HCT116 (cell line): ENCODE measurements around the gene CACNA2D2. TPM values are rescaled to one million over a fixed set of nuclear protein-coding genes. Genes with fewer than 3 reads are reported as not detected.

Experiments
- ATAC-seq: fragments of 200-7000 bp; cut with Tn5 transposase; 2 replicates; pipeline ENCODE4 v1.9.1; 2020; ENCODE audit warnings: mild to moderate bottlenecking, moderate library complexity
- BruUV-seq: library from RNA; stranded (reverse); fragments of 400-500 nt; replicated peaks from 2 replicates; lab custom pipeline; 2021; lab: Mats Ljungman, UMichigan
- CTCF ChIA-PET: fragments of 300-600 bp; sonication (Branson Sonifier 250); formaldehyde crosslinking; loops from one replicate; lab custom pipeline; 2021; ENCODE audit warnings: antibody characterized with exemption; lab: Charles Lee
- POLR2A ChIA-PET: fragments of 300-600, 350-600 bp; sonication (Branson Sonifier 250); formaldehyde crosslinking; loops from one replicate; lab custom pipeline; 2021; ENCODE audit warnings: antibody characterized with exemption; lab: Charles Lee
- RAD21 ChIA-PET, 2 experiments: fragments of 300-600 bp; sonication (Branson Sonifier 250); formaldehyde crosslinking; loops; one replicate each; lab custom pipeline; 2023; ENCODE audit warnings: low total read pairs in 2 of 2; ENCODE audit not compliant: uncharacterized antibody in 2 of 2, unreplicated experiment in 2 of 2, low non-redundant PET in 1 of 2; lab: Charles Lee
- DNase-seq: peaks from one replicate; pipeline ENCODE4 v3.0.0-alpha.2; 2010; ENCODE audit warnings: low read depth, low spot score
- H2AFZ ChIP-seq: fragments of 200-600 bp; shearing (Covaris generic), sonication (generic); 2 replicates; pipeline ENCODE4 v1.6.1; 2017; ENCODE audit warnings: low read depth, mixed run types, mixed read lengths, antibody characterized with exemption, low read length; ENCODE audit not compliant: poor library complexity, severe bottlenecking
- H3K27ac ChIP-seq: 2 replicates; pipeline ENCODE4 v1.5.1; 2012; ENCODE audit warnings: low read depth, low read length
- H3K27me3 ChIP-seq: fragments of 200-600 bp; sonication (generic); 2 replicates; pipeline ENCODE4 v1.6.1; 2016; ENCODE audit warnings: mixed run types, low read length, mixed read lengths; ENCODE audit not compliant: insufficient read depth
- H3K36me3 ChIP-seq, 2 experiments: fragments of 200-500 bp in 1 of 2; fragments of 200-600 bp in 1 of 2; sonication (Bioruptor generic) in 1 of 2; sonication (generic) in 1 of 2; 2 replicates each; pipeline versions ENCODE4 v1.5.1 to v1.6.1; 2014 to 2016; ENCODE audit warnings: low read length in 2 of 2, inconsistent platforms in 1 of 2, mixed read lengths in 1 of 2, mixed run types in 1 of 2; ENCODE audit not compliant: insufficient read depth in 2 of 2, control insufficient read depth in 1 of 2
- H3K4me1 ChIP-seq, 2 experiments: fragments of 200-600 bp in 1 of 2; sonication (generic) in 1 of 2; 2 replicates each; pipeline versions ENCODE4 v1.5.1 to v1.6.1; 2012 to 2017; ENCODE audit warnings: low read length in 2 of 2, inconsistent platforms in 1 of 2, mild to moderate bottlenecking in 1 of 2, mixed read lengths in 1 of 2, mixed run types in 1 of 2, moderate library complexity in 1 of 2; ENCODE audit not compliant: insufficient read depth in 2 of 2, control insufficient read depth in 1 of 2
- H3K4me2 ChIP-seq: fragments of 200-600 bp; sonication (generic); 2 replicates; pipeline ENCODE4 v1.6.1; 2017; ENCODE audit warnings: mixed run types, low read length, mixed read lengths
- H3K4me3 ChIP-seq, 2 experiments: fragments of 200-600 bp in 1 of 2; sonication (generic) in 1 of 2; replicated peaks in 1 of 2; 2 replicates each; pipeline ENCODE4 v1.5.1; 2011 to 2016; ENCODE audit warnings: low read length in 2 of 2, control low read depth in 1 of 2, low read depth in 1 of 2, mild to moderate bottlenecking in 1 of 2, mixed read lengths in 1 of 2, mixed run types in 1 of 2
- H3K79me2 ChIP-seq: fragments of 200-600 bp; sonication (generic); 2 replicates; pipeline ENCODE4 v1.6.1; 2017; ENCODE audit warnings: mild to moderate bottlenecking, mixed run types, low read length, moderate library complexity, mixed read lengths; ENCODE audit not compliant: insufficient read depth
- H3K9ac ChIP-seq: fragments of 200-600 bp; sonication (generic); 2 replicates; pipeline ENCODE4 v1.6.1; 2016; ENCODE audit warnings: low read length, mixed read lengths
- H3K9me2 ChIP-seq: fragments of 200-600 bp; sonication (generic), shearing (Covaris generic); 2 replicates; pipeline ENCODE4 v1.6.1; 2017; ENCODE audit warnings: mixed run types, mild to moderate bottlenecking, moderate library complexity; ENCODE audit not compliant: insufficient read depth
- H3K9me3 ChIP-seq, 2 experiments: fragments of 200-500 bp in 1 of 2; fragments of 200-600 bp in 1 of 2; sonication (Bioruptor generic) in 1 of 2; sonication (generic) in 1 of 2; 2 replicates each; pipeline ENCODE4 v1.6.1; 2014 to 2017; ENCODE audit warnings: low read length in 2 of 2, mixed read lengths in 2 of 2, inconsistent platforms in 1 of 2, low read depth in 1 of 2, mild to moderate bottlenecking in 1 of 2, mixed run types in 1 of 2, moderate library complexity in 1 of 2; ENCODE audit not compliant: control insufficient read depth in 1 of 2, insufficient read depth in 1 of 2
- H4K20me1 ChIP-seq: fragments of 200-600 bp; sonication (generic), shearing (Covaris generic); 2 replicates; pipeline ENCODE4 v1.6.1; 2017; ENCODE audit warnings: mixed run types, mild to moderate bottlenecking, moderate library complexity; ENCODE audit not compliant: insufficient read depth
- CEBPB ChIP-seq: IDR thresholded peaks from 2 replicates; pipeline ENCODE4 v1.6.1; 2012; ENCODE audit warnings: low read depth
- CTCF ChIP-seq, 3 experiments: fragments of 200-600 bp in 1 of 3; sonication (generic) in 1 of 3; IDR thresholded peaks in 2 of 3; conservative IDR thresholded peaks in 1 of 3; 2 replicates each; pipeline ENCODE4 v1.5.1; 2012 to 2017; ENCODE audit warnings: low read depth in 2 of 3, low read length in 2 of 3, antibody characterized with exemption in 1 of 3, borderline replicate concordance in 1 of 3, control low read depth in 1 of 3, mild to moderate bottlenecking in 1 of 3, mixed read lengths in 1 of 3, mixed run types in 1 of 3, moderate library complexity in 1 of 3; ENCODE audit not compliant: insufficient read depth in 1 of 3
- EGR1 ChIP-seq: IDR thresholded peaks from 2 replicates; pipeline ENCODE4 v1.6.1; 2012; ENCODE audit warnings: low read depth
- ELF1 ChIP-seq: IDR thresholded peaks from 2 replicates; pipeline ENCODE4 v1.6.1; 2012; ENCODE audit warnings: low read depth, borderline replicate concordance
- EZH2 ChIP-seq: fragments of 200-600 bp; sonication (generic); IDR thresholded peaks from 2 replicates; pipeline ENCODE4 v1.6.1; 2017; ENCODE audit warnings: antibody characterized with exemption, mixed run types
- JUND ChIP-seq: IDR thresholded peaks from 2 replicates; pipeline ENCODE4 v1.6.1; 2012
- MAX ChIP-seq: IDR thresholded peaks from 2 replicates; pipeline ENCODE4 v1.6.1; 2012
- RAD21 ChIP-seq: IDR thresholded peaks from 2 replicates; pipeline ENCODE4 v1.6.1; 2012; ENCODE audit warnings: low read depth, mild to moderate bottlenecking
- SIN3A ChIP-seq: IDR thresholded peaks from 2 replicates; pipeline ENCODE4 v1.6.1; 2012; ENCODE audit warnings: low read depth
- SP1 ChIP-seq: IDR thresholded peaks from 2 replicates; pipeline ENCODE4 v1.6.1; 2012; ENCODE audit warnings: low read depth
- SRF ChIP-seq: IDR thresholded peaks from 2 replicates; pipeline ENCODE4 v1.6.1; 2012; ENCODE audit warnings: low read depth
- TCF7L2 ChIP-seq: IDR thresholded peaks from 2 replicates; pipeline ENCODE4 v1.7.0; 2011; ENCODE audit warnings: borderline replicate concordance, inconsistent platforms; ENCODE audit not compliant: insufficient read depth, insufficient read length; ENCODE audit errors: extremely low read depth
- ZBTB33 ChIP-seq: IDR thresholded peaks from 2 replicates; pipeline ENCODE4 v1.6.1; 2011; ENCODE audit warnings: mild to moderate bottlenecking, low read length, moderate library complexity; ENCODE audit not compliant: insufficient replicate concordance; ENCODE audit errors: extremely low read depth
- ZFX ChIP-seq: fragments of 450-650 bp; IDR thresholded peaks from 2 replicates; pipeline ENCODE4 v1.6.1; 2017
- ZNF274 ChIP-seq: fragments of 200-500 bp; sonication (Bioruptor generic); IDR thresholded peaks from 2 replicates; pipeline ENCODE4 v1.6.1; 2014; ENCODE audit warnings: mild to moderate bottlenecking, low read depth, low read length, inconsistent platforms
- intact Hi-C: fragments of 100-400 bp; cut with micrococcal nuclease; formaldehyde crosslinking; loops from 2 replicates; pipeline ENCODE4 v1.10.0; 2022
- total RNA-seq: library from RNA; stranded (reverse); gene quantifications from one replicate; pipeline ENCODE4 v1.2.1, GENCODE V29; 2021; ENCODE audit not compliant: unreplicated experiment

The CACNA2D2 gene
- total RNA-seq, 1 experiment from 2014 or later: 10.2 TPM

GRCh38 chr3:50357481-50357880 lies 146.0 kb downstream of the CACNA2D2 start:
- Histone ChIP-seq H3K9ac (no peak overlapping the region), H3K36me3 (peaks cover 14 to 31% of the 10 kb centered on the region in 2 experiments; a peak in 3 of 4 replicates), H2AFZ (no peak overlapping the region), H3K4me1 (peaks cover 9 to 36% of the 10 kb centered on the region in 2 experiments; a peak in 3 of 4 replicates), H4K20me1 (no peaks in the 10 kb centered on the region), H3K4me3 (no peak overlapping the region), H3K27me3 (no peaks in the 10 kb centered on the region), H3K27ac (no peak overlapping the region), H3K79me2 (peaks cover 47% of the 10 kb centered on the region), H3K9me2 (no peaks in the 10 kb centered on the region), H3K4me2 (peak overlapping the region; percentile 89), H3K9me3 (no peaks in the 10 kb centered on the region)
- DNase-seq (no peak), ATAC-seq (no peak)
- no TSS peak for BruUV-seq
- TF ChIP-seq MAX (no peak), SP1 (no peak), ELF1 (no peak), RAD21 (no peak), JUND (no peak), ZBTB33 (no peak), EGR1 (no peak), EZH2 (no peak), SRF (no peak), TCF7L2 (no peak), SIN3A (no peak), CEBPB (no peak), ZFX (no peak), CTCF (IDR thresholded peaks at IDR 0.05 in 2 of 3, conservative IDR thresholded peaks at IDR 0.05 in 1 of 3; ENCODE audit: borderline replicate concordance in 1 of 3, insufficient read depth in 1 of 3, low read depth in 2 of 3, low read length in 2 of 3) (no peak), ZNF274 (no peak)
- ChIA-PET POLR2A (no interaction called here), RAD21 (no interaction called here), CTCF (no interaction called here)
- intact Hi-C loops: loop anchor here (10.0 kb wide), 1 partner anchor 1027 kb away; the partner anchor contains the start of gene MANF
